AG04449 (cell line): ENCODE measurements around the gene MIOX.

Experiments used
- CTCF ChIA-PET: fragments of 350-600 bp; formaldehyde crosslinking; extraction: SDS; loops from one replicate; lab custom pipeline; 2021; ENCODE audit warnings: antibody characterized with exemption; lab: Yijun Ruan, JAX
- POLR2A ChIA-PET: fragments of 400-600, 350-600 bp; formaldehyde crosslinking; extraction: SDS; loops from one replicate; lab custom pipeline; 2020; ENCODE audit warnings: antibody characterized with exemption, inconsistent platforms; lab: Yijun Ruan, JAX
- DNase-seq: peaks from one replicate; pipeline ENCODE4 v3.0.0-alpha.2; 2010; ENCODE audit warnings: low read depth, low spot score
- H3K4me3 ChIP-seq: 2 replicates; pipeline ENCODE4 v1.5.1; 2011; ENCODE audit warnings: low read depth, mild to moderate bottlenecking, control low read depth, low read length
- TF ChIP-seq, protein P1 (sequence below): IDR thresholded peaks from one replicate; pipeline ENCODE4 v1.5.1; 2011; ENCODE audit warnings: mild to moderate bottlenecking, moderate library complexity, low read length, control low read depth, inconsistent platforms; ENCODE audit not compliant: insufficient read depth; ENCODE audit errors: missing control alignments

MIOX gene

DNA sequence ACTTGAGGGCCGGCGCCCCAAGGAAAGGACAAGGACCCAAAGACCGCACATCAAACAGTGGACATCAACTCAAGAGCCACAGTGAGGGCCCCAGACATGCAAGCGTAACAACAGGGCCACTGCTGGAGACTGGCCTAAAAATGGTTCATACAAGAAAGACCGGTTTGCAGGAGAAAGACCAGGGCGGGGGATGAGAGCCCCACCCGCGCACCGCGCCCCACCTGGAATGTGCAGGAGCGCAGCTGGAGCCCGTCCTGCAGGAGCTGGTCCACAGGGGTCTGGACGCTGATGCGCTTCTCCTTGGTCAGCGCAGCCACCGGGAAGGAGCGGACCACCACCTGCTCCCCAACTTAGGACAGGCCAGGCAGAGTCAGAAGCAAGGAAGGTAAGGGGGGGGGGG lies 25.7 kb upstream of the MIOX start:
- no peak overlapping the region for H3K4me3 ChIP-seq
- ChIA-PET CTCF (interaction anchor here (1.0 kb wide), 1 partner anchor 160 kb away, joined by 3 read pairs; no protein-coding TSS in a partner anchor), POLR2A (no interaction called here)
- TF ChIP-seq, protein P1, sequence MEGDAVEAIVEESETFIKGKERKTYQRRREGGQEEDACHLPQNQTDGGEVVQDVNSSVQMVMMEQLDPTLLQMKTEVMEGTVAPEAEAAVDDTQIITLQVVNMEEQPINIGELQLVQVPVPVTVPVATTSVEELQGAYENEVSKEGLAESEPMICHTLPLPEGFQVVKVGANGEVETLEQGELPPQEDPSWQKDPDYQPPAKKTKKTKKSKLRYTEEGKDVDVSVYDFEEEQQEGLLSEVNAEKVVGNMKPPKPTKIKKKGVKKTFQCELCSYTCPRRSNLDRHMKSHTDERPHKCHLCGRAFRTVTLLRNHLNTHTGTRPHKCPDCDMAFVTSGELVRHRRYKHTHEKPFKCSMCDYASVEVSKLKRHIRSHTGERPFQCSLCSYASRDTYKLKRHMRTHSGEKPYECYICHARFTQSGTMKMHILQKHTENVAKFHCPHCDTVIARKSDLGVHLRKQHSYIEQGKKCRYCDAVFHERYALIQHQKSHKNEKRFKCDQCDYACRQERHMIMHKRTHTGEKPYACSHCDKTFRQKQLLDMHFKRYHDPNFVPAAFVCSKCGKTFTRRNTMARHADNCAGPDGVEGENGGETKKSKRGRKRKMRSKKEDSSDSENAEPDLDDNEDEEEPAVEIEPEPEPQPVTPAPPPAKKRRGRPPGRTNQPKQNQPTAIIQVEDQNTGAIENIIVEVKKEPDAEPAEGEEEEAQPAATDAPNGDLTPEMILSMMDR = no peak
- DNase-seq = no peak

DNA sequence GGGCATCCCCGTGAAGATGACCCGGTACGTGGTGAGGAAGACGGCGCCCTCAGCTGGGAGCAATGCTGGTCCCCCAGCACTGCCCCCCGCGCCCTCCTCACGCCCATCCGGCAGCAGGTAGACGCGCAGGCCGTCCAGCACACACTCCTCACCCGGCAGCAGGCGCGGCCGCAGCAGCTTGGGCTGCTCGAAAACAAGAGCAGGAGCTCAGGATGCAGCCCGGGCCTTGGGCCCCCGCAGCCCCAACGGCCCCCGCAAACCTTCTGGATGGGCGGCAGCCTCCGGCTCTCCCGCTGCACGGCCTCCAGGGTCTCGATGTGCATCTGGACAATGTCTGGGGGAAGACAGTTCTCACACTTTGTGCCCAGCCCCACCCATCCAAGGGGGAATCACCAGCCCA lies 25.1 kb upstream of the MIOX start:
- CTCF ChIA-PET = interaction anchor here (1.0 to 1.3 kb wide), 2 partner anchors 11 to 159 kb away, joined by 3 read pairs; no protein-coding TSS in a partner anchor
- no peak overlapping the region for H3K4me3 ChIP-seq
- TF ChIP-seq, protein P1 = no peak
- DNase-seq = no peak
- POLR2A ChIA-PET = no interaction called here

DNA sequence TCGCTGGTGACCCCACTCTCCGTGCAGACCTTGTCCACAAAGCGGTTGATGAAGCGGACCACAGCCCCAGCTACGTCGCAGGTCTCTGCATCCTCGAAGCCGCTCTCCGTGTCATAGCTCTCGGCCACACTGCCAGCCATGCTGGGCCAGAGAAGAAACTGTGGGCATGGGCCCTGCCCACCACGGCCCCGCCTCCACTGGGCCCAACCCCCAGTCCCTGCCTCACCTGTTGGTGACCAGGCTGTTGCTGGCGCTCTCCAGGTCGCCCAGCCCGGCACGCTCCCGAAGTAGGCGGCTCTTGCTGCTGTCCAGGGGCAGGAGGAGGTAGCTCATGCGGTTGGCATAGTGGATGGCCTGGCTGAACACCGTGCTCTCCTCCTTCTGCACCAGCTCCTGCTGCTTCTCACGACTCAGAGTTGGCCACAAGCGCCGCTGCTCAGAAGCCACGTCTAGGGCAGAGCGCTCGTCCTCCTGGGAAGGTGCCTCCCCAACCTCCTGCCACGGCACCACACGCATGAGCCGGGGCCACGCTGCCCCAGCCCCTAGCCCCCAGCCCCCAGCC lies 24.6 kb upstream of the MIOX start:
- ChIA-PET CTCF (interaction anchor here (1.3 kb wide), 1 partner anchor 11 kb away, joined by 3 read pairs; no protein-coding TSS in a partner anchor), POLR2A (no interaction called here)
- TF ChIP-seq, protein P1 = no peak
- DNase-seq = no peak
- H3K4me3 ChIP-seq = no peak overlapping the region

DNA sequence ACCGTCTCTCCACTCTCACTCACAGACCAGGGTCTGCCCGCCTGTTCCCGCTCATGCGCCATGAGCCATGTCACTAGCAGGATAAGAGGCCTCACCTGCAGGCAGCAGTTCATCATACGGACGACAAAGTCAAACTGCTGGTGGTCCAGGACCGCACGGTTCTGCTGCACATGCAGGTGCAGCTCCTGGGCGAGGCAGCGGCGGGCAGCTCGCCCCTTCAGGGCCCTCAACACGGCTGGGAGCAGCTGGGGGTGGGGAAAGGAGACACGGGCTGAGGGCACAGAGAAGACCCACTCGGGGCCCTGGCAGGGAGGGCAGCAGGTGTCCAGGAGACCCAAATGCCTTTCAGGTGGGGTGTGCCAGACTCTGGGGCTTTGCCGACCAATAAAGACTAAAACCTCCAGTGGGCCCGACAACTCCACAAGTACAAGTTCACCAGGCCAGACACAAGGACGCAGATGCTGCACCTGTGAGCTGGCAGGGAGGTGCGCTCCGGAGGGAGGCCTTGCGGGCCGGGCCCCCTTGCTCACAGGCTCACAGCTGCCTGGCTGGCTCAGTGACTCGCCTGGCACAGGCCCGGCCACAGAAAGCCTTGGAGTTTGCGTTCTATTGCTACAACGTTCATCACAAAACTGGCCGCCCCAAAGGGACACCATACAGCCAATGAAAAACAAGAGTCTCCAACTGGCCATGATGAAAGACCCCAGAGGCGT lies 23.3 kb upstream of the MIOX start:
- CTCF ChIA-PET = interaction anchor here (1.3 kb wide), 1 partner anchor 9 kb away, joined by 3 read pairs; no protein-coding TSS in a partner anchor
- TF ChIP-seq, protein P1 = no peak
- no peak overlapping the region for H3K4me3 ChIP-seq
- POLR2A ChIA-PET = no interaction called here
- no peak for DNase-seq

DNA sequence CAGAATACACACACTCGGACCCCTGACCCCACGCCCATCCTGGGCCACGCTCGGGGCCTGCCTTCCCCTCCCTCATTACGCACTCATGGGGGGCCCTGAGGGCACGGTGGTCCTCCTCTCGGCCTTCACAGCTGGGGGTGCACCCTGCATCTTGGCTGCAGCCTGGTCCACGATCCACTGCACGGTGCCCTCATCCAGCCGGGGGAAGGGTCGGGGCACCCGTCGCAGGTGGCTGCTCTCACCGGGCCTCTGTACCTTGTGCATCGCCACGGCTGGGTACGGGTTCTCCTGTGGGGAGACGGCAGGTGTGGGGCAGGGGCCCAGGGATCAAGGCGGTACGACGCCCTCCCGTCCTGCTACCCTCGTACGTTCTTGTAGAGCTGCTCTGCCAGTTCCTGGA lies 22.2 kb upstream of the MIOX start:
- TF ChIP-seq, protein P1 = no peak
- CTCF ChIA-PET = interaction anchor here (1.3 kb wide), 1 partner anchor 8 kb away, joined by 3 read pairs; no protein-coding TSS in a partner anchor
- DNase-seq = no peak
- H3K4me3 ChIP-seq = no peak overlapping the region
- POLR2A ChIA-PET = interaction anchor here (0.6 kb wide), 1 partner anchor 213 kb away, joined by 4 read pairs; no protein-coding TSS in a partner anchor

DNA sequence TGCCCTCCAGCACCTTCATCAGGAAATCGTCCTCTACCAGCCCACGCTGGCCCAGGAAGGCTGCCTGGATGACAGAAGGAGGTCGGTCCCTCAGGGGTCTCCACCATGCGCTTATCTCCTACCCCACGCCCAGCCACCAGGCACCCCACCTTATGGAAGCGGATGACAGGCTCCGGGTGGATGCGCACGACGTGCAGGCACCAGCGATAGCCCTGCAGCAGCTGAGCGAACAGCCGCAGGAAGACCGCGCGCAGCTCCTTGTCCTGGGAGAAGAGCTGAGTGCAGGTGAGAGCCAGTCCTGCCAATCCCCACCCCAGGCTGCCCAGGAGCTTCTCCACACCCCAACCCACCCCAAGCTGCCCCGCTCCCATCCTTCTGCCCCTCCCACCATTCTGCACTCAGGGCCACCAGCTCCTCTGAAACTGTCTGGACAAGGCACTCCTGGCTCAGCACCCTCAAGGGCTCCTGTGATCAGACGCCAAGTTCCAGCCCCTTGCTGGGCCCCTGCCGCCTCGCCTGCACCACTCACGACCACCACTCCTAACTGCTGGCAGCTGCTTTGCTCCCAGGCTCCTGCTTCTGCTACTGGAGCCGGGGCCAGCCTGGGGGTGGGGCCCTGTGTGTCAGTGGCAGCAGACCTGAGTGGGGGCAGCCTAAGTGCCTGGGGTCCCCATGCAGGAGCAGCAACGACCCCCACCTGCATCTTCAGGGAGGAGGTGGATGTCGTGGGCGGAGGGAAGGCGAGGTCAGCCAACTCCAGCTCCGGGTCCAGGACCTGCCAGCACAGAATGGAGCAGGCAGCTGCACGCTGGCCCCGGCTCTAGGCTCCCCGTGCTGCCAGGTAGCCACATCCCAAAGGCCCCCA lies 21.4 kb upstream of the MIOX start:
- TF ChIP-seq, protein P1 = no peak
- ChIA-PET POLR2A (interaction anchor here (0.6 kb wide), 1 partner anchor 214 kb away, joined by 4 read pairs; no protein-coding TSS in a partner anchor), CTCF (interaction anchor here (1.1 kb wide), 1 partner anchor 8 kb away, joined by 7 read pairs; no protein-coding TSS in a partner anchor)

More for the DNA sequence above, 21.4 kb upstream of the MIOX start:
- no peak for DNase-seq
- no peak overlapping the region for H3K4me3 ChIP-seq
